Upper lobe of left lung (tissue), 6 donors: ENCODE results near the gene TIMP2. TPM values are rescaled to one million over a fixed set of nuclear protein-coding genes. Genes with fewer than 3 reads are reported as not detected.
A peak's percentile ranks its signal among the peaks of the same experiment; 100 is the strongest.

Experiments
- ATAC-seq, 2 donors: fragments of 200-7000 bp; cut with Tn5 transposase; one replicate each; pipeline ENCODE4 v1.9.1; 2022; ENCODE audit warnings: mild to moderate bottlenecking in 2 of 2, moderate library complexity in 2 of 2; ENCODE audit not compliant: low FRiP score in 2 of 2
- DNase-seq, 2 donors: peaks; one replicate each; pipeline ENCODE4 v3.0.0-alpha.2; 2019 to 2020
- H3K27ac ChIP-seq, 4 donors: fragments of 200-600 bp; sonication (generic); one replicate each; pipeline ENCODE4 v1.5.1; 2016 to 2019
- H3K27me3 ChIP-seq, 4 donors: fragments of 200-600 bp; sonication (generic); one replicate each; pipeline ENCODE4 v1.5.1; 2017 to 2019
- H3K36me3 ChIP-seq, 4 donors: fragments of 200-600 bp; sonication (generic); one replicate each; pipeline ENCODE4 v1.5.1; 2016 to 2019
- H3K4me1 ChIP-seq, 4 donors: fragments of 200-600 bp; sonication (generic); one replicate each; pipeline ENCODE4 v1.5.1; 2018 to 2019
- H3K4me3 ChIP-seq, 4 donors: fragments of 200-600 bp; sonication (generic); one replicate each; pipeline ENCODE4 v1.5.1; 2017 to 2019; ENCODE audit warnings: mild to moderate bottlenecking in 2 of 4, moderate library complexity in 1 of 4
- H3K9me3 ChIP-seq, 4 donors: fragments of 200-600 bp; sonication (generic); one replicate each; pipeline ENCODE4 v1.5.1; 2018 to 2019
- EP300 ChIP-seq, 4 donors: sonication (generic); formaldehyde crosslinking; IDR thresholded peaks; one replicate each; pipeline ENCODE4 v1.5.1; 2017; ENCODE audit warnings: antibody characterized with exemption in 4 of 4, control low read depth in 2 of 4
- POLR2A ChIP-seq, 4 donors: fragments of 450-650 bp; IDR thresholded peaks; one replicate each; pipeline ENCODE4 v1.5.1; 2016 to 2017; ENCODE audit warnings: antibody characterized with exemption in 4 of 4, mild to moderate bottlenecking in 2 of 4
- POLR2AphosphoS5 ChIP-seq, 2 donors: sonication (generic); formaldehyde crosslinking; IDR thresholded peaks; one replicate each; pipeline ENCODE4 v1.5.1; 2017; ENCODE audit warnings: antibody characterized with exemption in 2 of 2
- WGBS, 2 donors: methylation state at CpG; one replicate each; pipeline ENCODE4 v1.1.5; 2017 to 2018; 5-methylcytosine and 5-hydroxymethylcytosine counted together
- total RNA-seq, 6 donors: library from RNA; depleted of rRNA in 4 of 6; stranded (reverse); fragments of >200 nt in 4 of 6; gene quantifications; one replicate each; pipeline versions ENCODE4 v1.1.0 to v1.2.1, GENCODE V29; 2016 to 2021
- TF ChIP-seq, protein P1 (sequence below), 6 experiments: fragments of 450-650 bp in 4 of 6; fragments of 200-600 bp in 2 of 6; sonication (generic) in 2 of 6; IDR thresholded peaks; one replicate each; pipeline ENCODE4 v1.5.1; 2016 to 2019; ENCODE audit warnings: antibody characterized with exemption in 6 of 6
- donor health status: DM: no; HTN: no; CAD: no; lungs with moderate emphysema.
- donor health status: DM: no; HTN: yes; CAD: no; lungs with severe emphysema.

The TIMP2 gene
- total RNA-seq, 6 donors from 2014 or later, result 60.8 to 313 (median 145) TPM

DNA sequence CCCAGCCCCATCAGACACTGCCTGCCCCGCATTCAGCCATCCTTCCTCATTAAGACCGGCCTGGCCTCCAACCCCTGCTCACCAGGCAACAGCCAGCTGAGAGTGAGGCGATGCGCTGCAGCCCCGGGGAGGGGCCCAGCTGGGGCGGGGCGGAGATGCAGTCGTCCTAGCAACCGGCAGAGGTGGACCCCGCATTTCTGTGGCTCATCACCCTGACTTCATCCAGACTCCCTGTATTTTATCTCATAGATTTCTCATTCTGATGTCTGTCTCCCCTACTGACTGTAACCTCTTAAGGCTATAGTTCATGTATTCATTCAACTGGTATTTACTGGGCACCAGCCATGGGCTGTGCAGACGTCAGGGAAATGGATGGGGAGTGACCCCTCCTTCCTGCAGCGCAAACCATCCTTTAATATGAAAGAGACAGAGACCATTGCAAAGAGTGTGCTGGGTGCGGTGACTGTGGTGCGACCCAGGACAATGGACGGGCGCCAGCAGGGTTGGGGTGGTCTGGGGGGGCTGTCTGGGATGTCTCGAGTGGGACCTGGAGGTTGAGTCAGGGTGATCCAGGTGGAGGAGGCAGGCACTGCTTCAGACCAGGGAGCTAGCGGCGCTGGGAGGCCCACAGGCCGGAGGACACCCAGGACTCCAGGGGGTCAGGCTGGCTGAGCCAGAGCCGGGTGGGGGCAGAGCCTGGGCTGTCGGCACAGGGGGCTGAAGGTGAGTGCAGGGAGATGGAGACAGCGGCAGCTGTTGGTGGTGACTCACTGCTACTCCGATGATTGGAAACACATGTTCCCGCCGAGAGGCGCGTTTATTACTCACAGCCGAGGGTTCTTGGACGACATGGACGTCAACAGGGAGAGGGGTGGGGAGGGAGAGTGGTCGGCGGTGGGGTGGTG is 10.5 kb upstream of the TIMP2 start:
- Histone ChIP-seq H3K4me1 (peaks cover 15 to 19% (median 17%) of the 10 kb centered on the region in 4 donors), H3K27me3 (no peaks in the 10 kb centered on the region), H3K4me3 (no peak overlapping the region), H3K36me3 (no peaks in the 10 kb centered on the region), H3K9me3 (no peaks in the 10 kb centered on the region), H3K27ac (peak overlapping the region in 3 of 4 donors; percentile 73 to 74 (median 73))
- no peak for TF ChIP-seq POLR2A (IDR thresholded peaks at IDR 0.05)
- peak in 1 of 4 donors; percentile 6 for TF ChIP-seq EP300 (IDR thresholded peaks at IDR 0.05)
- ATAC-seq (peak; percentile 26 to 77), DNase-seq (no peak)
- 80 to 84% methylated on average over 31 to 33 of the region's 33 CpGs for WGBS, 2 donors

DNA sequence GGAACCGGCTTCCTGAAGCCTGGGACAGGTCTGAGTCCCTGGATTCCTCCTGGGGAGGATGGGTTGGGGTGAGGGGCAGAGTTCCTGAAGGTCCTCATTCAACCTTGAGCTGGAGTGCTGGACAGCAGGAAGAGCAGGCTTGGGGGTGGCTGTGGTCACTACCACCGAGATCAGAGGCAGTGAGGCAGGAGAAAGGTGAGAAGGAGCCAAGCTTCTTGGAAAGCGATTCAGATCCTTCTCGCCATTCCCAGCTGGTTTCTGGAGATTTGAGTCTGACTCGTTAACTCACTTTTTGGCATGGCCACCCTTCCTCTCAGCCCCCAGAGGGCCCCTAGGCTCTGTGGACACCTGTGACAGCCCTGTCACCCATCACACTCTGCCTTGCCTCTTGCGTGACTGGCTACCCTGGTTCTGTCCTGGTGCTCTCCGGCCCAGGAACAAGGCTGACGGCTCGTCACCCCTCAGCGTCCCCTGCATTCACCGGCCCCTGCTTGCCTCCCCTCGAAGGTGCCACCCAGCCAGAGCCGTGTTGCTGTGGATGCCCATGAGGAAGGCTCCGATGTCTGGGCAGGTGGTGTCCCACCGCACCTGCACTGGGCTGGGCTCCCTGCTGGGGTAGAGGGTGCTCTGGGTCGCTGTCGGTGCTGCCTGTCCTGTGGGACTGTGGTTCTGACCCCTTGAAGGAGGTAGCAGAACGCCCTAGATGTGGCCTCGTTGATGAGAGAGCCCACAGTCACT is 9.7 kb upstream of the TIMP2 start:
- Histone ChIP-seq H3K9me3 (no peaks in the 10 kb centered on the region), H3K4me3 (no peak overlapping the region), H3K27ac (peak overlapping the region; percentile 59 to 74 (median 73)), H3K36me3 (no peaks in the 10 kb centered on the region), H3K4me1 (peaks cover 15 to 19% (median 17%) of the 10 kb centered on the region in 4 donors), H3K27me3 (no peaks in the 10 kb centered on the region)
- 64 to 84% methylated on average over 10 to 19 of the region's 19 CpGs for WGBS, 2 donors
- ATAC-seq (no peak), DNase-seq (no peak)
- TF ChIP-seq, protein P1, sequence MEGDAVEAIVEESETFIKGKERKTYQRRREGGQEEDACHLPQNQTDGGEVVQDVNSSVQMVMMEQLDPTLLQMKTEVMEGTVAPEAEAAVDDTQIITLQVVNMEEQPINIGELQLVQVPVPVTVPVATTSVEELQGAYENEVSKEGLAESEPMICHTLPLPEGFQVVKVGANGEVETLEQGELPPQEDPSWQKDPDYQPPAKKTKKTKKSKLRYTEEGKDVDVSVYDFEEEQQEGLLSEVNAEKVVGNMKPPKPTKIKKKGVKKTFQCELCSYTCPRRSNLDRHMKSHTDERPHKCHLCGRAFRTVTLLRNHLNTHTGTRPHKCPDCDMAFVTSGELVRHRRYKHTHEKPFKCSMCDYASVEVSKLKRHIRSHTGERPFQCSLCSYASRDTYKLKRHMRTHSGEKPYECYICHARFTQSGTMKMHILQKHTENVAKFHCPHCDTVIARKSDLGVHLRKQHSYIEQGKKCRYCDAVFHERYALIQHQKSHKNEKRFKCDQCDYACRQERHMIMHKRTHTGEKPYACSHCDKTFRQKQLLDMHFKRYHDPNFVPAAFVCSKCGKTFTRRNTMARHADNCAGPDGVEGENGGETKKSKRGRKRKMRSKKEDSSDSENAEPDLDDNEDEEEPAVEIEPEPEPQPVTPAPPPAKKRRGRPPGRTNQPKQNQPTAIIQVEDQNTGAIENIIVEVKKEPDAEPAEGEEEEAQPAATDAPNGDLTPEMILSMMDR (IDR thresholded peaks at IDR 0.05), result no peak
- TF ChIP-seq EP300 (IDR thresholded peaks at IDR 0.05) (no peak), POLR2AphosphoS5 (IDR thresholded peaks at IDR 0.05) (no peak), POLR2A (IDR thresholded peaks at IDR 0.05) (no peak)

DNA sequence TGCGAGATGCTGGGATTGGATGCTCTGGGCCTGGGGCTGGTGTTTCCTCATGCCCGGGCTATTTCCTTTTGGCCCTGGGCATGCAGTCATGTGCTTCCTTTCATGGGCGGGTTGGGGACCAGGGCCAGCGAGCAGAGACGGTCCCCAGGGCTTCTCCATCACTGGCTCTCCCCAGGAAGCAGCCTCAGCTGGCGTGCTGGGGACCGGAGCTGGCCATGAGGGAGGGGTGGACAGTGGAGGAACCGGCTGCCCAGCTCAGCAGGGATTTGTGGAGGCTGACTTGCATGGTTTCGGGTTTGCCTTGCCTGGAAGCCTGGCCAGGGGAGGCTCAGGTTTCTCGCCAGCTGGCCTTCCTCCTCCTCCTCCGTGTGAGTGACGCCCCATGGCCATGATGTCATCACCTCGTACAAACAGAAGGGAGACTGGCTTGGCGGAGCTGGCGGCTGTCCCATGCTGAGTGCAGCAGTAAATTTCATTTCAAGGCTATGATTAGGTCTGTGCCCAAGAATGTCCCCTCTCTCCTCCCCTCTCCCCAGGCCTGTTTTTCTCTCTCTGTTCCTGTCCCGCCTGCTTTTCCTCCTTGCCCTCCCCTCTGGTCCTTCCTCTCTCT is 8.9 kb upstream of the TIMP2 start:
- ATAC-seq (peak; percentile 83 to 84), DNase-seq (peak; percentile 81 to 84)
- peak; percentile 50 to 52 for TF ChIP-seq POLR2AphosphoS5 (IDR thresholded peaks at IDR 0.05)
- TF ChIP-seq, protein P1 (IDR thresholded peaks at IDR 0.05), result no peak
- TF ChIP-seq EP300 (IDR thresholded peaks at IDR 0.05), result peak in 1 of 4 donors; percentile 11
- H3K27ac ChIP-seq, result peak overlapping the region; percentile 59 to 74 (median 73)
- peaks cover 15 to 19% (median 17%) of the 10 kb centered on the region in 4 donors for H3K4me1 ChIP-seq
- no peaks in the 10 kb centered on the region for H3K36me3 ChIP-seq
- WGBS, 2 donors, result 7 to 12% methylated on average over 9 to 16 of the region's 16 CpGs
- H3K9me3 ChIP-seq, result no peaks in the 10 kb centered on the region
- H3K4me3 ChIP-seq, result peak overlapping the region in 3 of 4 donors; percentile 11 to 37 (median 28)
- H3K27me3 ChIP-seq, result no peaks in the 10 kb centered on the region

DNA sequence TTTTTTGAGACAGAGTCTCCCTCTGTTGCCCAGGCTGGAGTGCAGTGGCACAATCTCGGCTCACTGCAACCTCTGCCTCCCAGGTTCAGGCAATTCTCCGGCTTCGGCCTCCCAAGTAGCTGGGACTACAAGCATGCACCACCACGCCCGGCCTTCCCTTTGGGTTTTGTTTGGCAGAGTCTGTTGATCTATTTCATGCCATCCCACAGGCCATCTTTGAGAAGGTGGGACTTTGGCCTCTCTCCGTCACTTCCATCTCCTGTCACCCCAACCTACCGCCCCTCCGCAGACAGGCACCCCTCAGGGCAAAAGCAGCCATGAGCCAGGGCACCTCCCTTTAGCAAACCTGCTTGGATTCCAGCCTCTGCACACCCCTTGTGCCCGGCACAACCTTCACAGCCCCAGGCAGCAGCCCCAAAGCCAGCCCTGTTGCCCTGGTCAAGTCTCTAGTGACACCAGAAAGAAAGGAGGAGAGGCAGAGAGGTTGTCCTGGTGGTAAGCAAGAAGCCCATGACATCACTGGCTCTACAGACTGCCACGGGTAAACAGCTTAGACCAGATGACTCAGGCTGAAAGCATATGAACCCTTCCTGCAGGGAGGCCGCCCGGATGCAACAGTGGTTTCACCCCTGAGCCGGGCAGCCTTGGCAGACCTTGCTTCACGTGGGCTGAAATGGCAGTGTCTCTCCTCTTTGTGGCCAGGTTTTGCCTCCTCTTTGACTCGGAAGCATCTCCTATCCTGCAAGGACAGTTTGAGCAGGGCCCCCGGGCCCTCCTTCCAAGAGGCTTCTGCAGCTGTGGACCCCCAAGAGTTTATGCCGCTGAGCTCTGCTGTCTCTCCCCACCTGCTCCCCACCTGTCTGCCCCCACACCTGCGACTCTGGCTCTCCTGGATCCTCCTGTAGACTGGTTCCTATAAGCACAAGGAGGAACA is 8.1 kb upstream of the TIMP2 start:
- 79 to 83% methylated on average over 14 to 18 of the region's 18 CpGs for WGBS, 2 donors
- peak overlapping the region in 1 of 4 donors; percentile 37 for H3K4me3 ChIP-seq
- ATAC-seq (peak in 1 of 2 donors; percentile 74), DNase-seq (peak in 1 of 2 donors; percentile 49)
- H3K27ac ChIP-seq, result peak overlapping the region; percentile 59 to 74 (median 73)
- no peaks in the 10 kb centered on the region for H3K9me3 ChIP-seq
- no peak for TF ChIP-seq EP300 (IDR thresholded peaks at IDR 0.05)
- no peak for TF ChIP-seq POLR2AphosphoS5 (IDR thresholded peaks at IDR 0.05)
- TF ChIP-seq POLR2A (IDR thresholded peaks at IDR 0.05), result no peak
- TF ChIP-seq, protein P1 (IDR thresholded peaks at IDR 0.05), result no peak
- H3K36me3 ChIP-seq, result no peaks in the 10 kb centered on the region
- H3K27me3 ChIP-seq, result no peaks in the 10 kb centered on the region
- peaks cover 15 to 19% (median 17%) of the 10 kb centered on the region in 4 donors for H3K4me1 ChIP-seq
